Activated naive CD4-positive, alpha-beta T cell treated with anti-CD3 and anti-CD28 coated beads, Interleukin-2, amount 50 U/mL, for 72 hours (primary cell): Measurements from ENCODE around the gene MAGEA9B. TPM values are rescaled to one million over a fixed set of nuclear protein-coding genes. Genes with fewer than 3 reads are reported as not detected.
A peak's percentile ranks its signal among the peaks of the same experiment; 100 is the strongest.
"Not testable (repeated sequence)": the region's sequence is repeated elsewhere in the genome, so short reads cannot be mapped to it uniquely, and the experiment has no call there.

Source experiments
- ATAC-seq, 2 donors: fragments of 150-1000 bp; cut with Tn5 transposase; 2 replicates each; pipeline ENCODE4 v1.10.0; 2021; ENCODE audit warnings: mild to moderate bottlenecking in 2 of 2, moderate library complexity in 2 of 2
- DNase-seq, 2 donors: peaks; one replicate each; pipeline ENCODE4 v3.0.0; 2021 to 2022; ENCODE audit warnings: low spot score in 2 of 2
- H3K27ac Mint-ChIP-seq, 2 donors: one replicate each; pipeline ENCODE4 v1.8.0; 2022; ENCODE audit warnings: mild to moderate bottlenecking in 2 of 2, mixed read lengths in 2 of 2
- H3K36me3 Mint-ChIP-seq, 2 donors: one replicate each; pipeline ENCODE4 v1.8.0; 2022; ENCODE audit warnings: mixed read lengths in 2 of 2
- H3K9me3 Mint-ChIP-seq, 2 donors: one replicate each; pipeline ENCODE4 v1.8.0; 2022; ENCODE audit warnings: mixed read lengths in 2 of 2
- total RNA-seq, 2 donors: library from RNA; stranded (reverse); gene quantifications; one replicate each; pipeline ENCODE4 v1.2.3, GENCODE V29; 2022

MAGEA9B gene, protein sequence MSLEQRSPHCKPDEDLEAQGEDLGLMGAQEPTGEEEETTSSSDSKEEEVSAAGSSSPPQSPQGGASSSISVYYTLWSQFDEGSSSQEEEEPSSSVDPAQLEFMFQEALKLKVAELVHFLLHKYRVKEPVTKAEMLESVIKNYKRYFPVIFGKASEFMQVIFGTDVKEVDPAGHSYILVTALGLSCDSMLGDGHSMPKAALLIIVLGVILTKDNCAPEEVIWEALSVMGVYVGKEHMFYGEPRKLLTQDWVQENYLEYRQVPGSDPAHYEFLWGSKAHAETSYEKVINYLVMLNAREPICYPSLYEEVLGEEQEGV
- not detected for total RNA-seq

GRCh38 chrX:149587359-149587758, at the start of gene MAGEA9B:
MAGEA9B (minus strand) TSS chrX:149587459; CDS start chrX:149583179, 4,280 bp downstream.
- H3K9me3 Mint-ChIP-seq, ATAC-seq, H3K27ac Mint-ChIP-seq, DNase-seq, H3K36me3 Mint-ChIP-seq: not testable (repeated sequence)

DNA sequence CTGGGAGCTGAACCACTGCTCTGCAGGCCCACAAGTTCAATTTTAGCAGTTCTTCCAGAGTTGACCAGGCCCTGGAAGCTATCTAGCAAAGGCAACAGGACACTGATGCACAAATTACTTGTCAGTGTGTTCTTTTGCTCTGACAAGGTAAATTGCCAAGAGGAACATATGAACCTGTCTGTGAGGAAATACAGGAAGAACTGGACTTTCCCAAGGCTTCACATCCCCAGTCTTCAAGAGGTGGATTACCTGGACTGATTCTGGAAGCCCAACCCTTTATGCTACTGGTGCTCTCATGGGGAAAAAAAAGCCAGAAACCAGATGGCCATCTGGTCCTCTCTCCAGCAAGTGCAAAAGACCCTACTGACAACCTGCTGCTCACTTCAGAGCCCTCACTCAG, 46.3 kb upstream of the MAGEA9B start:
- ATAC-seq (no peak), DNase-seq (no peak)
- H3K27ac Mint-ChIP-seq: no peak overlapping the region
- no peaks in the 10 kb centered on the region for H3K9me3 Mint-ChIP-seq
- H3K36me3 Mint-ChIP-seq: peaks cover 0 to 5% of the 10 kb centered on the region in 2 donors

DNA sequence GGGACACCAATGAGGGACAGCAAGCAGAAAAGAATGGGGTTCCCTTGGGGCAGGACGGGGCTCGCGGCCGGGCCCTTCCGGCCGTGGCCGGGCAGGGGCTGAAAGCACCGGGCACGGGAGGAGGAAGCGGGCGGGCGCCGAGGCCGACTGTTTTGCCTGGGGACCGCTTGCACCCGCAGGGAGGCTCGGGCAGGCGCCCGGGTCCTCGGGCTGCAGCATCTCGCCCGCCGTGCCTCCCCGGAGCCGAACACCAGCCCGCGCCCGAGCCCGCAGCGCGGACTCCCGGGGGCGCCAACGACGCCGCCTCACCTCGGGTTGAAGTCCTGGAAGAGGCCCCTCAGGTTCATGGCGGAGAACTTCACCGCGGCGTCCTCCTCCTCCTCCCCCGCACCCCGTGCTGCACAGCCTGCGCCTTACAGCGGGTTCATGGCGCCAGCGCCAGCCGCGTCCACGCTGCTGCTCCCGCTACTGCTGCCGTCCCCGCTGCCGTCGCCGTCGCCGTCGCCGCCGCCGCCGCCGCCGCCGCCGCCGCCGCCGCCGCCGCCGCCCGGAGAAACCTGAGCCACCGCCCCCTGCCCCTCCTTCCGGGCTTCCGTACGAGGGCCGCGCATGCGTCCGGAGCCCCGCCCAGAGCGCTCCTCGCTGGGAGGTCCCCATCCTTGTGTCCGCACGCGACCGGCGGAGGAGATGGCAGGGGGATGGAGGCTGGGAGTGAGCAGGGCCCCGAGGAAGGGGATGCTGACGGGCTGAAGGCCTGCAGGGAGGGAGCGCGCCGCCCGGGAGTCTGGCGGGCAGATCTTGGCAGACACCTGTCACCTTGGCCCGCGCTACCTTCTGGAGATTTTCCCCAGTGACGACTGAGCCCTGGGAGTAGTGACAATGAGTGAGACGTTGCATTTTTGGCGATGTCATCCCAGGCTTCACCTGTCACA, 44.2 kb upstream of the MAGEA9B start, which contains the start of gene TMEM185A:
TSS of gene TMEM185A (minus strand) at position 559 of the 932 bp plus-strand sequence. CDS start at position 347, 212 bp downstream.
- H3K36me3 Mint-ChIP-seq: peaks cover 0 to 5% of the 10 kb centered on the region in 2 donors
- peak within 1 kb of the TSS; percentile 84 to 93 for H3K27ac Mint-ChIP-seq

GRCh38 chrX:149630681-149631233, 43.5 kb upstream of the MAGEA9B start:
- ATAC-seq: peak in 1 of 2 donors; percentile 23
- peak overlapping the region; percentile 84 to 93 for H3K27ac Mint-ChIP-seq
- no peak for DNase-seq
- no peaks in the 10 kb centered on the region for H3K9me3 Mint-ChIP-seq
- peaks cover 0 to 5% of the 10 kb centered on the region in 2 donors for H3K36me3 Mint-ChIP-seq

More for the DNA sequence above, 44.2 kb upstream of the MAGEA9B start, which contains the start of gene TMEM185A:
- ATAC-seq (peak; percentile 93), DNase-seq (peak; percentile 72 to 78)
- no peaks in the 10 kb centered on the region for H3K9me3 Mint-ChIP-seq

DNA sequence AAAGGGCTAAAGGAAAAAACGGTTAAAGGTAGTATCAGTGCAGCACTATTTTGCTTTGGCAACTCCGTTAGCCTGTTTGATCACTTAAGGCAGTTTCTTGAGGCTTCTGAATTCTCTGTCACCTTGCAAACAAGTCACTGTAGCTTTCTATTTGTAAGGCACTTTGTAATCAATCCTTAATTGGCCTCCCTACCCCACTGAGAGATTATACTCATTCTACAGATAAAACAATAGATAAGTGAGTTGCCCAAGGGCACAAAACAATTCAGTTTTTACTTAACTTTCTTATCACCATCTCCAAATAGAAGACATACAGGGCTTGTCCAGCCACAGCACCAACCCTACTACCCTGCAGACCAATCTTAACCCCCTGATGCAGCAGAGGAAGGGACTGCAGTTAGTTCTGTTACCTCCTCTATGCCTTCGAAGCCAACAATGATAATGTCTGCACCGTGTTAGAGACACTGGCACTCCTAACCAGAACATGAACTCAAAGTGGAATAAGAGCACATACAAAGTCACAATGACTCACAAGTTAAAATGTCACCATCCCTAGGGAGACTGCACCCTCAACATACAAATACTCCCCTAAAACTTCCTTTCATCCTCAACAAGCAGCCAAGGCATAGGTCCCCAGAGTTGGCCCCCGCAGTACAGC, 42.6 kb upstream of the MAGEA9B start:
- H3K9me3 Mint-ChIP-seq: no peaks in the 10 kb centered on the region
- H3K27ac Mint-ChIP-seq: no peak overlapping the region
- peaks cover 0 to 5% of the 10 kb centered on the region in 2 donors for H3K36me3 Mint-ChIP-seq
- DNase-seq (no peak), ATAC-seq (no peak)

DNA sequence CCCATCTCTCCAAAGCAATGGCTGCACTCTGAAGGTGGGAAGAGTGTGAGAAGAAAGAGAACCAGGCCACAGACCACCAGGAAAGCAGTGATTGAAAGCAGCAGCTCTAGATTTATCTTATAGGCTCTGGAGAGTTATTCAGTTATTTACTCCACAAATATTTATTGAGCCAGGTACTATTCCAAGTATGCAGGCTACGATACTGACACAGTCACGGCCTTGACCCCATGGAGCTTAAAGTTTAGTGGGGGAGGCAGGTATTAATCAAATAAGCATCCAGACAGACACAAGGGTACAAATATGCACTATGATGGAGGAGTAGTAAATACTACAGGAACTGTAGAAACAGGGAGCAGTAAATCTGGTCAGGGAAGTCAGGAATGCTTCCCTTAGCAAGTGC, 41.5 kb upstream of the MAGEA9B start:
- H3K36me3 Mint-ChIP-seq: peaks cover 0 to 5% of the 10 kb centered on the region in 2 donors
- H3K27ac Mint-ChIP-seq: no peak overlapping the region

GRCh38 chrX:149628280-149628679, 41.0 kb upstream of the MAGEA9B start:
- ATAC-seq (no peak), DNase-seq (no peak)
- Mint-ChIP-seq H3K27ac (no peak overlapping the region), H3K9me3 (no peaks in the 10 kb centered on the region), H3K36me3 (peaks cover 0 to 5% of the 10 kb centered on the region in 2 donors)

More for the DNA sequence above, 41.5 kb upstream of the MAGEA9B start:
- H3K9me3 Mint-ChIP-seq: no peaks in the 10 kb centered on the region
- ATAC-seq (no peak), DNase-seq (no peak)

DNA sequence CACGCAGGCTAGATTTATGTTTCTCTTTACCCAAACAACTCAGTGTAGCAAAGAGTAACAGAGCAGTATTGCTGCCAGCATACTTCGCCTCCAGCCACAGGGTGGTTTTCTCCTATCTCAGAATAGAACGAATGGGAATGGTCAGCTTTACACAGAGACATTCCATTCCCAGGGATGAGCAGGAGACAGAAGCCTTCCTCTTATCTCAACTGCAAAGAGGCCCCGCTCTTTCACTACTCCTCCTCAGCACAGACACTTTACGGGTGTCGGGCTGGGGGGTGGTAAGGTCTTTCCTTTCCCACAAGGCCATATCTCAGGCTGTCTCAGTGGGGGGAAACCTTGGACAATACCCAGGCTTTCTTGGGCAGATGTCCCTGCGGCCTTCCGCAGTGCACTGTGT, 39.6 kb upstream of the MAGEA9B start:
- not testable (repeated sequence) for H3K27ac Mint-ChIP-seq, DNase-seq, ATAC-seq, H3K36me3 Mint-ChIP-seq, H3K9me3 Mint-ChIP-seq

- not testable (repeated sequence) for DNase-seq, H3K9me3 Mint-ChIP-seq, H3K27ac Mint-ChIP-seq, H3K36me3 Mint-ChIP-seq, ATAC-seq
Observed at GRCh38 chrX:149619662-149620061, 32.4 kb upstream of the MAGEA9B start.

DNA sequence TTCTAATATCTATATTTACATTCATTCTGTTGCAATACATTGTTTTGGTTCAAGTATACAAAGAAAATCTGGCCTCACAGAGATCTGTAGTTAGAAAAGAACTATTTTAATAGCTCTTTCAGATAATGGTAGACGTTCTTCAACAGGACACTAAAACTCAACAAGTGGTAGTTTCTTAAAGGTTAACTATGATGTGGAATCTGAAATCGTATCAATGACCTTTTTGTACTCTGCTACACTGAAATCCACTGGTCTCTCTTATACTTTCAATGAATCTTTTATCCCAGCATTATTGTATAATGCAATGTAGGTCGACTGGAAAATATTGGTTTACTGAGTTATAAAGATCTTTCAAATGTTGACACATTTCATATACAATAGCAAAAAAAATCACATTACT, 31.6 kb upstream of the MAGEA9B start:
- H3K36me3 Mint-ChIP-seq: no peaks in the 10 kb centered on the region
- no peak for ATAC-seq
- no peak overlapping the region for H3K27ac Mint-ChIP-seq
- H3K9me3 Mint-ChIP-seq: no peaks in the 10 kb centered on the region
- DNase-seq: no peak

DNA sequence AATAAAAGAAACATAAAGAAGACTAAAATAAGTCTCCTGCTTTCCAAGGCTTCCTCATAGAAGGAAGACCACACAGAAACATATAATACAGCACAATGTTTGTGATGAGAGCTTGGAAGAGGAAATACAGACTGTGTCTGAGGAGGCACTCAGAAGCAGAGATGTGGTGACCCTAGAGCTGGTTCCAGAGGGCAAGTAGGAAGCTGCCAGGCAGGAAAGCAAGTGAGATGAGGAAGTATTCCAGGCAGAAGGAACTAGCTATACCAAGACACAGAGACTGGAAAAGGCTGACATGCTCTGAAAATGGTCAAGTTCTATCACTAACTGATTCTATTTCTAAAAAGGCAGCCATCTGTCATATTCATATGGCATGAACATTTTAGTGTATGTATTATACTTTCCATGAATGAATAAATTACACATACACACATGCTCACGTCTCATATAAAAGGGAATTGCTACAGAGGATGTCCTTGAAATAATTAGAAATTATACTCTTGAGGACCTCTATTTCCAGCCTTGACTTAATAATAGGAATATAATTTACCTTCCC, 24.4 kb upstream of the MAGEA9B start:
- DNase-seq: no peak
- Mint-ChIP-seq H3K27ac (no peak overlapping the region), H3K9me3 (no peaks in the 10 kb centered on the region), H3K36me3 (peaks cover 0 to 7% of the 10 kb centered on the region in 2 donors)
- no peak for ATAC-seq

GRCh38 chrX:149610511-149610910, 23.3 kb upstream of the MAGEA9B start:
- Mint-ChIP-seq H3K27ac (no peak overlapping the region), H3K9me3 (no peaks in the 10 kb centered on the region), H3K36me3 (peaks cover 0 to 9% of the 10 kb centered on the region in 2 donors)
- no peak for DNase-seq
- ATAC-seq: no peak

- no peak for ATAC-seq
- no peak for DNase-seq
- Mint-ChIP-seq H3K36me3 (peaks cover 0 to 14% of the 10 kb centered on the region in 2 donors), H3K27ac (peak overlapping the region in 1 of 2 donors; percentile 36), H3K9me3 (no peaks in the 10 kb centered on the region)
Observed at GRCh38 chrX:149607699-149608098, 20.4 kb upstream of the MAGEA9B start.

- H3K36me3 Mint-ChIP-seq: peaks cover 0 to 14% of the 10 kb centered on the region in 2 donors
- not testable (repeated sequence) for ATAC-seq, DNase-seq, H3K9me3 Mint-ChIP-seq, H3K27ac Mint-ChIP-seq
Observed at GRCh38 chrX:149605248-149605885, 18.1 kb upstream of the MAGEA9B start.

DNA sequence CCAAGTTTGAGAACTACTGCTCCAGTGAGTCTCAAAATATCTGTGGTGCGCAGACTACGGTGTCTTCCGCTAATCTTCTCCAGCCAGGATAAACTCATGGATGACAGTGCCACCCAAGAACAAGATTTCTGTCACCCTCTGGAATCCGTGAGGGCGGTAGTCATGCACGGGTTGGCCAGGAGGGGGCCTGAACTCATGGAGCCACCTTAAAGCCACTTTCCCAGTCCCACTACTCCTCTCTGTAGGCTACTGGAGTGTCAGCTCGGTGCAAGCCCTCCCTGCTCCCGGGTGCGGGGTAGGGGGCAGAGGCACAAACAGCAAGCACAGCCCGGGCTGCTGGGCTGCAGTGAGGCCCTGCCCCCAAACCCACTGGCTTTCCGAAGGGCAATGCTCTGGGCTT, 11.3 kb upstream of the MAGEA9B start:
- ATAC-seq, H3K36me3 Mint-ChIP-seq, DNase-seq, H3K9me3 Mint-ChIP-seq, H3K27ac Mint-ChIP-seq: not testable (repeated sequence)

GRCh38 chrX:149595943-149596342, 8.7 kb upstream of the MAGEA9B start:
- H3K27ac Mint-ChIP-seq, H3K9me3 Mint-ChIP-seq, H3K36me3 Mint-ChIP-seq: not testable (repeated sequence)

More at GRCh38 chrX:149595943-149596342, 8.7 kb upstream of the MAGEA9B start:
- ATAC-seq, DNase-seq: not testable (repeated sequence)
